GM18498 (cell line): Measurements from ENCODE around the gene MAPK1.
A peak's percentile ranks its signal among the peaks of the same experiment; 100 is the strongest.
"Not testable (repeated sequence)": the region's sequence is repeated elsewhere in the genome, so short reads cannot be mapped to it uniquely, and the experiment has no call there.

Experiments used
- ATAC-seq: cut with Tn5 transposase; IDR thresholded peaks from one replicate; pipeline ENCODE4 v1.9.1; 2021; ENCODE audit warnings: mild to moderate bottlenecking, moderate library complexity; ENCODE audit not compliant: unreplicated experiment

Gene MAPK1

DNA sequence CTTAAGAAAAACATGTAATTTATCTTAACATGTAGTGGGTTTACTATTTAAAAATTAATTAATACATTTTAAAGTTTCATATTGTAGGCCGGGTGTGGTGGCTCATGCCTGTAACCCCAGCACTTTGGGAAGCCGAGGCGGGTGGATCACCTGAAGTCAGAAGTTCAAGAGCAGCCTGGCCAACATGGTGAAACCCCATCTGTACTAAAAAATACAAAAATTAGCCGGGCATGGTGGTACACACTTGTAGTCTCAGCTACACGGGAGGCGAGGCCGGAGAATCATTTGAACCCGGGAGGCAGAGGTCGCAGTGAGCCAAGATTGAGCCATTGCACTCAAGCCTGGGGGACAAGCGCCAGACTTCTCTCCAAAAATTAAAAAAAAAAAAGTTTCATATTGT lies 73.7 kb downstream of the MAPK1 start:
- not testable (repeated sequence) for ATAC-seq

DNA sequence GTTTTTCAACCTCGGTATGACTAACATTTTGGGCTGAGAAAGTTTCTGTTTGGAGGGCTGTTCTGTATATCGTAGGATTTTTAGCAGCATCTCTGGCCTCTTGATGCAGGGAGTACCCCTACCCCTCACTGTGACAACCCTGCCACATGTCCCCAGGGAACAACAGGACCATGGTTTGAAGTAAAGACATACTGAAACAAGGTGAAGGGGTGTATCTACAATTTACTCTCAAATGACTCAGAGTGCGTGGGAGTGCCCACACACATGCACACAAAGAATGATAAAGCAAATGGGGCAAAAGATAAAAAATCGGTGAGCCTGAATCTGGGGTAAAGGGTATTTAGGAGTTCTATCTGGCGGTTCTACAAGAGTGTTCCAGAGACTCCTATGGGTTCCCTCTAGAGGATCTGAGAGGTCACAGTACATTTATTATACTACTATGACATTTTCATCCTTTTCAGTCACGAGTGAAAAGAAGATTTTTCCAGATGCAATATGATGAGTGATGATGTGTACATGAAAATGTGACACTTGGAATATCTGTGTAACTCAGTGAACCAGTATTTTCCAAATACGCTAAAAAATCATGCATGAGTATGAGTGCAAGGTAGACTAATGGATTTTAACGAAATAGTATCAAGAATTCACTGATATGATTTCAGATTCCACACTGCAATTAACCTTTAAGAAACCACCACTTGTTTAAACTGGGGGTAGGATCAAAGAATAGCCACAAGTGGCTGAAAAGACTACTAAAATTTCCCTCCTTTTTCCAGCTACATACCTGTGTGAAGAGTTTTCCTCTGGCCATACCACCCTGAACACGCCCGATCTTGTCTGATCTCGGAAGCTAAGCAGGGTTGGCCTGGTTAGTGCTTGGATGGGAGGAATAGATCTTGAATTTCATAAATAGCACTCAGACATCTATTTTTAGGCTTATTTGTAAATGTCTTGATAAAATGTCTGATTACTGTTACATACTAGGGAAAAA lies 75.5 kb downstream of the MAPK1 start:
- no peak for ATAC-seq

DNA sequence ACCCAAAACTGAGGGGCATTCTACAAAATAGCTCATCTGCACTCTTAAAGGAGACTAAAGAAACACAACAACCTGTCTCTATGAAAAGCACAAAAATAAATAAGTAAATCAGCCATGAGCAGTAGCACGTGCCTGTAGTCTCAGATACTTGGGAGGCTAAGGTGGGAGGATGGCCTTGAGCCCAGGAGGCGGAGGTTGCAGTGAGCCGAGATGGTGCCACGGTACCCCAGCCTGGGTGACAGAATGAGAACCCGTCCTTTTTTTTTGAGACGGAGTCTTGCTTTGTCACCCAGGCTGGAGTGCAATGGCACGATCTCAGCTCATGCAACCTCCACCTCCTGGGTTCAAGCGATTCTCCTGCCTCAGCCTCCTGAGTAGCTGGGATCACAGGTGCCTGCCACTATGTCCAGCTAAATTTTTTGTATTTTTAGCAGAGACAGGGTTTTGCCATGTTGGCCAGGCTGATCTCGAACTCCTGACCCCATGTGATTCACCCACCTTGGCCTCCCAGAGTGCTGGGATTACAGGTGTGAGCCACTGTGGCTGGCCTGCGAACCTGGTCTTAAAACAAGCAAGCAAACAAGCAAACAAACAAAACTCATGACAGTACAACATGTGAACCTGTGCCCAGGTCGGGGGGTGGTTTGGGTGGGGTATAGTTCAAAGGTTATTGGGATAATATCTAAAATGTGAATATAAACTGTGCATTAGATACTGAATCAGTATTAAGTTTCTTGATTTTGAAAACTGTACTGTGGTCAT lies 76.4 kb downstream of the MAPK1 start:
- not testable (repeated sequence) for ATAC-seq

DNA sequence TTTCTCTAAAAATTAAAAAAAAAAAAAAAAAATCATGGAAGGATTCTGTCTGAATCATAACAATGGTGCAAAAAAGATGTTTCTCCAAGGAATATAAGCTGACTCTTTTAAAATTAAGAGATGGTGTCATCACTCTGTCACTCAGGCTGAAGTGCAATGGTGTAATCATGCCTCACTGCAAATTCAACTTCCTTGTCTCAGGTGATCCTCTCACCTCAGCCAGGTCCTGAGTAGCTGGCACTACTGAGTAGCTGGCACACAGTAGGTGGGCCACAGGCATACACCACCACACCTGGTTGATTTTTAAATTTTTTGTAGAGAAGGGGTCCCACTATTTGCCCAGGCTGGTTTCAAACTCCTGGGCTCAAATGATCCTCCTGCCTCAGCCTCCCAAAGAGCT lies 77.1 kb downstream of the MAPK1 start:
- ATAC-seq: no peak

DNA sequence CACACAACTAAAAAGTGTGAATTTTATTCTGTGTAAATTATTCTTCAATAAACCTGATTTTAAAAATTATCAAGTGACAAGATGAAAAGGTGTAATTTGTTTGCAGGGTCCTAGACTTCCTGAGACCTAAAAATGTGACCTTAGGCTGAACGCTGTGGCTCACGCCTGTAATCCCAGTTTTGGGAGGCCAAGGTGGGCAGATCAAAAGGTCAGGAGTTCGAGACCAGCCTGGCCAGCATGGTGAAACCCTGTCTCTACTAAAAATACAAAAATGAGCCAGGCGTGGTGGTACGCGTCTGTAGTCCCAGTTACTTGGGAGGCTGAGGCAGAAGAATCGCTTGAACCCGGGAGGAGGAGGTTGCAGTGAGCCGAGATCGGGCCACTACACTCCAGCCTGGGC lies 79.9 kb downstream of the MAPK1 start:
- not testable (repeated sequence) for ATAC-seq

DNA sequence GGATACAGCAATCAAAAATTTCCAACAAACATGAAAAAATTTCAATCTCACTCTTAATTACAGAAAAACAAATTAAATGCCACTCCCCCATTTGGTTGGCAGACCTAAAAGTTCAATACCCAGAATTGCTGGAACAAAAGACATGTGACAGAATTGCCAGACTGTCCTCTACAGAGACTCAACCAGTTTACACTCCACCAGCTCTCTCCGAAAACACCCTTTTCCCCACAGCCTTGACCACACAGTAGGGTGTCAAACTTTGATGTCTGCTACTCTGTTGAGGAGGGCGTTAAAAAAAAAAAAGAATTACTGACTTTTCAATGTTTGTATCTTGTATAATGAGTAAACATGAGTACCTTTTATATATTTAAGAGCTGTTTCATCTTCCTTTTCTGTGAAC lies 87.2 kb downstream of the MAPK1 start:
- no peak for ATAC-seq

DNA sequence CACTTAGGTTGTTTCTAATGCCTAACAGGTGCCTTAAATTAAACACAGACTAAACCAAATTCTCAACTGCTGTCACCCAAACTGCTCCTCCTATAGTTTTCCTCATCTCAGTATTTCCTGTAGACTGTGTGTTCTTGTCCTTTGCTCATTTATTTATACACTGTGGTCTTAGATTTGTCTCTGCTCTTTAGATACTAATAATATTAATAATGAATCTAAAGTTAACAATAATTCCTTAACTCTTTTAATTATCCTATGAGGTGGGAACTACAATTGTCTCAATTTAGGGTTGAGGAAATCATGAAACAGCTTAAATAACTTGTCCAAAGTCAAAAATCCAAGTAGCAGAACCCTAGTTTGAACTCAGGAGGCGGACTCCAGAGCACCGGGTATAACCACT lies 88.0 kb downstream of the MAPK1 start:
- ATAC-seq: no peak

DNA sequence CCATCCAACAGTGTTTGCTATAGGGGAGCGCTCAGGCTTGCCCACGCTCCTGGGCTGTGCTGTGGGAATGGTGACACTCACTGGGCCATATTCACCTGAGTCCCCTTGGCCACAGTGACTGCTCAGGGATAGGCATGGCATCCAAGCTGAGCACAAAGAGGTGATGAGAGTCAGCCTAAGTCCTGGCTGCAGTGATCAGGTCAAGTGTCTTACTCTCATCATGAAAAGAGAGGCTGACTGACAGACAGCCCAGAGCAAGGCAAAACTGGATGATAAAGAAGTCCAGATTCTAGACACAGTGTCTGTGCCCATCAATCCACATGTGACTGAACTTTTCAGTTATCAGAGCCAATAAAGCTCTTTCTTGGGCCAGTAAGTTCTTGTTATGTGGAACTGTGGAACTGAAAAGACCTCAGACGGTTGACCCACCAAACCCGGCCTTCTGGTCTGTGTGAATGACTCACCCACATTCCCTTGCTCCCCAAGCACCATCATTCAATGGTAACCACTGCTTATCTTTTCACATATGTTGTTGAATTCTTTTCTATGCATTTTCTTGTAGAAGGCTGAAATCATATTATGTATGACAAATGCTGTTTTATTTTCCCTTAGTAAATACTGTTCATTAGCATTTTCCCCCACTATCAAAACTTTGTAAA lies 88.6 kb downstream of the MAPK1 start:
- ATAC-seq: no peak

DNA sequence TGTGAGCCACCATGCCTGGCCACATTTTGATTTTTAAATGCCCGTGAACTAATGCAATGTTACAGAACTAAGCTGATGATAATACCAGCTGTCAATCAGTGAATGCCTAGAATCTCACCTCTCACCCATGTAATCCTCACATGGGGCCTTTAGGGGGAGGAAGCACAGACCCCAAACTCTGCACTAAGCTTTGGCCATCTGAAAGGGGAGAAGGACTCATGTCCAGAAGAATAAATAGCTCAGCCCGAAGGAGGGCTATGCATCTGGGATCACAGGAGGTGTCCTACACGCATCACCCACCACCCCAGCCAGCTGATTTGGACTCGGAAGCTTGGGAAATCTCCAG lies 95.8 kb downstream of the MAPK1 start:
- no peak for ATAC-seq

DNA sequence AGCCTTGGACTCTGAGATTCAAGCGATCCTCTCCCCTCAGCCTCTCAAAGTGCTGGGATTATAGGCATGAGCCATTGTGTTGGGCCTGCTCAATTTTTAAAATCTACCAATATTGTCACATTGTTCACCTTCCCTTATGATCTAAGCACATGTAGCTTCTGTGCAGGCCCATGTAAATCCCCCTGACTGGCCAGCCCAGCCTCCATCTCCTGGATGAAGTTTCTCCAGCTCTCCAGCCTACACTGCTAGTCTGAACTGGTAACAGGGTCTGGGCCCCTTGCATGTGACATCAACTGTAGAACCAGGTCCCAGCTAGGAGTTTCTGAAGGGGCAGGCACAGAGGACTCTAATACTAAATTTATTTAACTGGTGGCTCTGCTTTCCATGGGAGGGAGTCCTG lies 99.0 kb downstream of the MAPK1 start:
- no peak for ATAC-seq

DNA sequence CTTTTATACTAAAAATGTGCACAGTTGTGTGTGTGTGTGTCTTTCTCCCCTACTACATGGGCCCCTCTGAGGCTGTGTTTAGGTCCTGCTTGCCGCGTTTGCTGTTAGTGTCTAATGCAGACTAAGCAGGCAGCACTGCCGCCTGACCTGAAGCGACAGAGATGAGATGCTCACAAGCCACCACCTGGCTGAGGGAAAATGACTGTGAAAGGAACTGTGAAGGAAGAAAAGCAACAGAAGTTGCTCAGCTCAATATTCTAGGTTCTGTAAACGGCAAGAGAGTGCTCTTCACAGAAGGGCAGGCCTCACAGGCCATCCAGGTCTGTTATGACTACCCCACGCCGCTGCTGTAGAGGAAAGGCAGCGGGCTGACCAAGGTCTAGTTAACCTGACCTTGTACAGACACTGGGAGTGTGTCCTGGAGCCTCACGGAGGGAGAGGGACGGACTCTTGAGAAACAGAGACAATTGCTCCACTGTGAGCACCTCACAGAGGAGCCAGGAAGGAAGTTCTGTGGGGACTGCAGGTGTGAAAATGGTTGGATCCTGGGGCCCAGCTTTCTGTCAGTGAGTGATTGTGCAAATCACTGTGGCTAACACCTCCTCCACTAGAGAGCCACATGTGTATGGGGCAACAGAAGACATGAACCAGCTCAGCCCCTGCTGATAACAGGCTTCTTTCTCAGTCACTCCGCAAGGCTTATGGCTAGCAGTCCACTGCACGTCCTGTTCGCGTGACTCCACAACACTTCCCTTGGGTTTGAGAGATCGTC lies 100.6 kb downstream of the MAPK1 start:
- ATAC-seq: peak; percentile 80

DNA sequence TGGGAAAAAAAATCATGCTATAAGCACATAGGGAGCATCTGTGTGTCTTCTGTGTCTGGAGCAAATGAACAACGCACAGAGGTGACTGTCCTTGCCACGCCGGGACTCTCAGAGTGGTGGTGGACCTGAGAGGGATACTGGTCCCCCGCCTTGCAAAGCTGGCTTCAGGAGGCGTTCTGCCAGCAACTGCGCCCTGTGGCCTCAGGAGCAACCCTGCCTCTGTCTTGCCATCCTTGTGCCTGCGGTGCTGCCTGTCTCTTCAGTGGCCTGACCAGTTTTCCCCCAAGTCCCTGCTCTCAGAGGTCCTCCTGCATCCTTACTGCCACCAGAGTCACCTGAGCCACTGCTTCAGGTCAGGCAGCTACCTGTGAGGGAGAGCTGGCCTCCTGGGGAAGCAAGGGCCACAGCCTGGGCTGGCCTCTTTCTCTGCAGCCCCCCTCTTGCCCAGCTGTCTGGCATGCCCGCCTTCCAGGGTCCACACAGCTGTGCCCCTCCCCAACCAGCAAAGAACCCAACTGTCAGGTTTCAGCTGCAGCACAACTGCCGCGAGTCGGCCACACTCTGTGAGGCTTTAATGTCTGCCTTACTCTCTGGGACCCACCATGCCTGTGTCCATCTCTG lies 101.4 kb downstream of the MAPK1 start:
- no peak for ATAC-seq

DNA sequence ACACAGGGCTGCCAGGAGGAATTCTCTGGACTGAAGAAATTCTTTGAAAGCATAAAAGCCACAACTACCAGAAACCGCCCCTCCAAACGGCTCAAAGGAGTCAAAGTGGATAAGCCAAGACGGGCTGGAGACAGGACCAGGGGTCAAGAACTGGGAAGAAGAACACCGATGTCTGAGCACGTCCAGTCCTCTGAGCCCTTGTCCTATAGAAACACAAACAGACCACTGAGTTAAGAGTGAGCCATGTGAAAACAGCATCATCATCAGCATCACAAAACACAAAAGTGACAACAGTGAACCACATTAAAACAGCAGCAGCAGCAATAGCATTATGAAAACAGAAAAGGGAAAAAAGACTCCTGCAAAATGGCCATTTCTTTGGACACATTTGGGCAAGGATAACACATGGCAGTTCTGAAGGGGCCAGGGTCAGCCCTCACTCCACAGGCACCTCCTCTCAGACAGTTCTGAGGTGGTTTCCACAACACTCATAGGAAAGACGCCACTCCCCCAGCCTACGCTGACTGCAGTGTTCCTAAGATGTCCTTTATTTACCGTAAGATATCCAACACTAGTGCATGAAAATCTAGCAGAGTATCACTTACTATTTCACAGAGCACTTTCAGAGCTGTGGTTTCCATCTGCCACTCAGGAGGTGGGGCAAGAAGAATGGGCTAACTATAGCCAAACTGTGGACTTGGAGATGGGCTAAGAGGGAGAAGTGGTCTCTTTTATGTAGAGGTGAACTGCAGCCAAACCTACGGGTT lies 103.2 kb downstream of the MAPK1 start:
- ATAC-seq: no peak

DNA sequence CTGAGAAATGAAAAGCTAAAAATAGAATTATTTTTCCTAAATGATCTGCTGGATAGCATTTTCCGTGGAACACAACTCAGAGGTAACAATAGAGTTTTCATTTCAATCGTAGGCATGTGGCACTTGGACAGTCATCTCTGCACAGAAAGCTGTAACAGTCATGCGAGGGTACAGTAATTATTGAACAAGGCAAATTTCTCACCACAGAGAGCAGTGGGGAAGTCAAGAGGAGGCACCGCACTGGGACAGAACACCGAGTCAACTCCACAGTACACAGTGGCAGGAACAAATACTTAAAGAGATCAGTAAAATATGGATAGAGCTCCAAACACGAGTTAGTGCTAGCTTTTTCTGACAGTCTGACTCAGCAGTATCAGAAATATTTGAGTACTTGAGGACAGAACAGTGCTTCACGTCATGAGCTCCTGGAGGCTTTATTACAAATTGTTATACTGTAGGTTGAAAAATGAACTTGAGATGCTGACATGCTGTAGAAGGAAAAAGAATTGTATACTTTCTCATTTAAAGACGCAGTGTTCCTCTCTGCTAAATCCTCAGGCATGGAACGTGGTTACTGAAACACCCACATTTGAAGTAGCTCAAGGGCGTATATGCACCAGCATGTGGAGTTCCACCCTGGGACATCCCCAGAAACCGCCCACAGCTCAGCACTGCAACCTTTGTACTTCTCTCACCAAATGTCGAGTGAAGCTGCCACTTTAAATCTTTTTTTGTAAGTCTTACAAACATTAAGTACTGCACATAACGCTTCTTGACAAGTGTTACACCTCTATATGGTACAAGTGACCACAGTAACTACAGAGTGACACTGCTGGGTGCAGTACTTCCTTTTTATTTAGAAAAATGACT lies 104.5 kb downstream of the MAPK1 start:
- no peak for ATAC-seq

DNA sequence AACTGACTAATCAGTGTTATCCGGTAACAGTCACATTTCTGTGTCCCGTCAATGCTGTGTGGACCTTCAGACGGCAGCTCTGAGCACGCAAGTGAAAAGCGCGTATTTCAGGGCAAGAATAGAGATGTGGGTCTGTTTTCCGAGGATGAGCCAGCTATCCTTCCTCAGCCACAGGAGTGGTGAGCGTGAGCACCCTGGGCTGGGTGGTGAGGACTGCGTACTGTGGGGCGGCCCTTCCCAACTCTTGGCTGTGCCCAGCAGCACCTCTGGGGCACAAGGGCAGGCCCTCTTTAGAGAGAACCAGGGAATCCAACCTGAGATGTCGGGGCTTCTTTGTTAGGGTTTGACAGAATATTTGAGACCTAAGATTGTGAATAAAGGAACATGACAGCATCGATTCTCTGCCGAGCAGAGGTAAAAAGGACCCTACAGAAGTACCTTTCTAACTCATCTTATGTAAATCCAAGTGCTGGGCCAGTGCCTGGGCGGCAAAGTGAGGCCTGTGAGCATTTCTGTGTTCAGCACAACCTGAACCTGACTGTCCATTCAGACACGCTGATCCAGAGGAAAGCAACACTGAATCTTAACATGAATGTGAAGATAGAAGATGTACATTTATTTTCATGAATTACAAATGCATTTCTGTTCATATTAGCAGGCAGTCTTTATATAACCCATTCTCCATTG lies 105.3 kb downstream of the MAPK1 start:
- ATAC-seq: no peak

DNA sequence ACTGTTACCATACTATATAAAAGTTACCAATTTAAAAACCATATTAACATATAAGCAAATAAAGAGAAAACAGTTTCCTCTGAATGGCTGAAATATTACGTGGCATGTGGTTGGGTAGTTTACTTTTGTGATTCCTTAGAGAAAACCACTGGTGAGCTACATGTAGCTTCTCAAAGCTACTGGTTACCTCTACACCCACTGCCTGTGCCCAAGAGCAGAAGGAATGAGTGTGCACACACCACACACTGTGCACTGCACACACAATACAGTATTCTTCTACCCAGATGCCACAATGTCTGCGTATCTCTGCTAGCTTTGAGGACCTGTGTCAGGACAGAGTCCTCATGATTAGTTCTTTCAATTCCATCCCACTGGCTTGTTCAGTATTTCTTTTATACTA lies 106.4 kb downstream of the MAPK1 start:
- no peak for ATAC-seq

DNA sequence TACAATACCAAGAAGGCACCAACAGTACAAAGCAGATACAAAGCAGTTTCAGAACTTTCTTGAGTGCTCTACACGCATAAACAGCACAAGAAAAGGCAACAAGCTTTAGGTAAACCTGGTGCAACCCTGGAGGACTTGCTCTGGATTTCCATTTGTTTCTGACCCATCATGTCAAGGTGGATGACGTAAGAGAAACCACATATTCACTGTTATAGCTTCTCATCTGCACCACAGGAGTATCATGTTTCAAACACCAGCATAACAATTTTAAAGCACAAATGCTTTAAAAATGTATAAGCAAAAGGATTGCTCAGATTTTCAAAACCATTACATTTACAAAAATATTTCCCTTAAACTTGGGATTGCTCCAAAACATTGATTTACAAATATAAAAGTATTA lies 106.8 kb downstream of the MAPK1 start:
- ATAC-seq: no peak
